ENCODE measurements around the gene PIGS. TPM values are rescaled to one million over a fixed set of nuclear protein-coding genes. Genes with fewer than 3 reads are reported as not detected.

PIGS gene
- total and polyA plus RNA-seq, 2 of the 13 experiments (the other 11 are each of a cell fraction or from before 2014, with no cell fraction given): 31.7 to 42.6 TPM

GRCh38 chr17:28576758-28577465, 5.6 kb upstream of the PIGS start, which contains the start of gene ALDOC (continued):
- TF ChIP-seq FOXP4 (CRISPR knock-in tag; IDR thresholded peaks at IDR 0.05) (no peak), PRPF4 (IDR thresholded peaks at IDR 0.05; ENCODE audit: low read depth, low read length, poor library complexity, severe bottlenecking) (no peak), PITX1 (CRISPR knock-in tag; IDR thresholded peaks at IDR 0.05) (peak; percentile 97), ZNF263 (CRISPR knock-in tag; IDR thresholded peaks at IDR 0.05) (0 out of 2 replicates have a peak, but pooled peaks have one; percentile 19), ARID5B (CRISPR knock-in tag; IDR thresholded peaks at IDR 0.05) (peak; percentile 80), ZNF7 (CRISPR knock-in tag; IDR thresholded peaks at IDR 0.05) (peak; percentile 53; the same call in 1 of the 2 replicates), DRAP1 (CRISPR knock-in tag; IDR thresholded peaks at IDR 0.05) (peak; percentile 96), KAT8 (CRISPR knock-in tag; IDR thresholded peaks at IDR 0.05) (peak; percentile 47; the same call in 1 of the 2 replicates), HIC2 (CRISPR knock-in tag; IDR thresholded peaks at IDR 0.05; ENCODE audit: low read depth) (0 out of 2 replicates have a peak, but pooled peaks have one; percentile 44), SOX13 (IDR thresholded peaks at IDR 0.05) (no peak), SOX13 (CRISPR knock-in tag; conservative IDR thresholded peaks at IDR 0.05 in 1 of 2, IDR thresholded peaks at IDR 0.05 in 1 of 2) (peak in 1 of 2 experiments; percentile 75; a peak in 2 of 4 replicates), ZNF777 (CRISPR knock-in tag; IDR thresholded peaks at IDR 0.05) (0 out of 2 replicates have a peak, but pooled peaks have one; percentile 22), NFKB2 (CRISPR knock-in tag; IDR thresholded peaks at IDR 0.05; ENCODE audit: borderline replicate concordance) (peak; percentile 54; the same call in 1 of the 2 replicates), TAF1 (CRISPR knock-in tag; IDR thresholded peaks at IDR 0.05) (peak; percentile 65), POLR2AphosphoS5 (IDR thresholded peaks at IDR 0.05; ENCODE audit: low read depth, low read length) (peak; percentile 82), ZNF235 (CRISPR knock-in tag; IDR thresholded peaks at IDR 0.05; ENCODE audit: borderline replicate concordance) (no peak), ZNF564 (CRISPR knock-in tag; IDR thresholded peaks at IDR 0.05) (peak; percentile 78; the same call in 1 of the 2 replicates)
